RPMI7951 (cell line): ENCODE measurements around the gene MMP24. TPM values are rescaled to one million over a fixed set of nuclear protein-coding genes. Genes with fewer than 3 reads are reported as not detected.
"Not testable (repeated sequence)": the region's sequence is repeated elsewhere in the genome, so short reads cannot be mapped to it uniquely, and the experiment has no call there.

Experiments used
- DNase-seq: peaks from one replicate; pipeline ENCODE4 v3.0.0-alpha.2; 2012; ENCODE audit warnings: low read depth
- total RNA-seq: library from RNA; depleted of rRNA; stranded (reverse); fragments of >200 nt; shearing (Covaris generic); gene quantifications from 2 replicates; pipeline ENCODE4 v1.2.3, GENCODE V29; 2014

Gene MMP24
- total RNA-seq, 1 experiment from 2014 or later: 0.96 TPM

- peak; percentile 80 for DNase-seq
Measured at GRCh38 chr20:35257175-35257909, 30.9 kb downstream of the MMP24 start.

- no peak for DNase-seq
Measured at GRCh38 chr20:35260426-35260825, 33.9 kb downstream of the MMP24 start.

GRCh38 chr20:35262321-35262720 lies 35.8 kb downstream of the MMP24 start:
- not testable (repeated sequence) for DNase-seq

GRCh38 chr20:35262731-35263531 lies 36.4 kb downstream of the MMP24 start:
- not testable (repeated sequence) for DNase-seq

GRCh38 chr20:35263532-35264341 lies 37.2 kb downstream of the MMP24 start:
- no peak for DNase-seq

- DNase-seq: no peak
Measured at GRCh38 chr20:35264755-35265154, 38.3 kb downstream of the MMP24 start.

- no peak for DNase-seq
Measured at GRCh38 chr20:35267092-35267491, 40.6 kb downstream of the MMP24 start.

GRCh38 chr20:35269055-35269781 lies 42.7 kb downstream of the MMP24 start:
- peak; percentile 64 for DNase-seq

- DNase-seq: no peak
Measured at GRCh38 chr20:35270021-35270902, 43.8 kb downstream of the MMP24 start.

- no peak for DNase-seq
Measured at GRCh38 chr20:35271073-35271882, 44.8 kb downstream of the MMP24 start.

- no peak for DNase-seq
Measured at GRCh38 chr20:35271904-35272303, 45.4 kb downstream of the MMP24 start.

- DNase-seq: no peak
Measured at GRCh38 chr20:35273449-35274171, 47.1 kb downstream of the MMP24 start.

- DNase-seq: no peak
Measured at GRCh38 chr20:35274172-35275092, 47.9 kb downstream of the MMP24 start.

- DNase-seq: no peak
Measured at GRCh38 chr20:35275741-35276251, 49.3 kb downstream of the MMP24 start.

- DNase-seq: no peak
Measured at GRCh38 chr20:35276408-35276807, 49.9 kb downstream of the MMP24 start.

GRCh38 chr20:35277127-35277526 lies 50.6 kb downstream of the MMP24 start:
- DNase-seq: no peak

GRCh38 chr20:35277531-35278395 lies 51.3 kb downstream of the MMP24 start, which contains the start of gene MMP24OS:
MMP24OS (minus strand) TSS chr20:35278122; CDS start chr20:35277929, 193 bp downstream.
- peak; percentile 92 for DNase-seq
